ENCODE measurements around the gene ULK4. TPM values are rescaled to one million over a fixed set of nuclear protein-coding genes. Genes with fewer than 3 reads are reported as not detected.

Gene ULK4
- total and polyA plus RNA-seq, 2 of the 4 experiments (the other 2 are of a cell fraction) = 2.7 to 5.0 TPM

DNA sequence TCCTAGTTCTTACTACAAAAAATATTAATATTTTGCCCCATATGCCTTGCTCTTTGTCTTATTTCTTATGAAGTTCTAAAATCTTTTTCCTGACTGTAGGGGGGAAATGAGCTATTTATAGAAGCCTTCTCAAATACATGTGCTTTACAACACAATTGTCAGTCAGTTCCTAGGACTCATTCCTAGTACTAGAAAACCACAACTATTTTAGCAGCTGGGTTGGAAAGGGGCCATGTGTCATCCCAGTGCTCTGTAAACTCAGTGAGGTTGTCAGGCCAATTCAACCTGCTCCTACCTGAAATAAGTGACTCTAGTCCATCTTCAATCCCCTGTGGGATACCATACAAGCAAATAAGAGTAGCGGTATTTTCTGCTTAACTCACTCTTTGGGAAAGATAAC is 153.8 kb downstream of the ULK4 start:
- H3K9ac ChIP-seq (ENCODE audit: low read depth, low read length) = no peak overlapping the region
- H3K27ac ChIP-seq (ENCODE audit: insufficient read depth, low read length) = no peak overlapping the region
- H2BK5ac ChIP-seq (ENCODE audit: low read depth, low read length, poor library complexity, severe bottlenecking) = no peak overlapping the region
- dilution Hi-C loops (cut with HindIII; ENCODE audit: low sequenced_read_pairs, unreplicated experiment) (no loop called here), intact Hi-C loops (cut with micrococcal nuclease) (loop anchor here (1.0 kb wide), 1 partner anchor 11 kb away; no protein-coding TSS in a partner anchor), in situ Hi-C loops (cut with MboI; ENCODE audit: low sequenced_read_pairs) (no loop called here)
- ChIA-PET CTCF (interaction anchor here (0.7 to 1.1 kb wide), 2 partner anchors 18 to 213 kb away, joined by 3 read pairs; no protein-coding TSS in a partner anchor), POLR2A (ENCODE audit: unreplicated experiment) (no interaction called here)
- H3K9me3 ChIP-seq (ENCODE audit: control insufficient read depth, insufficient read depth, low read length) = no peaks in the 10 kb centered on the region
- no peaks in the 10 kb centered on the region for H3K79me1 ChIP-seq (ENCODE audit: low read depth in 1 of 2, low read length in 2 of 2)
- no peak overlapping the region for H2BK120ac ChIP-seq (ENCODE audit: low read depth, low read length)
- H2AK5ac ChIP-seq (ENCODE audit: low read depth, low read length) = no peak overlapping the region
- TF ChIP-seq CHD1 (IDR thresholded peaks at IDR 0.05; ENCODE audit: low read depth, low read length) (no peak), RCOR1 (IDR thresholded peaks at IDR 0.05; ENCODE audit: insufficient replicate concordance, low read length) (no peak), MXI1 (IDR thresholded peaks at IDR 0.05; ENCODE audit: borderline replicate concordance, low read depth, low read length) (no peak), USF2 (IDR thresholded peaks at IDR 0.05; ENCODE audit: low read depth, low read length) (no peak), ELK1 (IDR thresholded peaks at IDR 0.05; ENCODE audit: borderline replicate concordance, low read depth, low read length) (no peak), CTCF (conservative IDR thresholded peaks at IDR 0.05; ENCODE audit: low read depth, low read length) (no peak), NFE2L2 (IDR thresholded peaks at IDR 0.05; ENCODE audit: low read depth, low read length) (no peak), RAD21 (IDR thresholded peaks at IDR 0.05; ENCODE audit: low read length) (no peak), RFX5 (IDR thresholded peaks at IDR 0.05; ENCODE audit: low read depth, low read length) (no peak), MAZ (IDR thresholded peaks at IDR 0.05; ENCODE audit: borderline replicate concordance, low read depth, low read length) (no peak), BHLHE40 (IDR thresholded peaks at IDR 0.05; ENCODE audit: low read depth, low read length) (no peak), MAFK (IDR thresholded peaks at IDR 0.05; ENCODE audit: low read depth, low read length) (no peak), SMC3 (IDR thresholded peaks at IDR 0.05; ENCODE audit: low read depth, low read length) (no peak), FOS (IDR thresholded peaks at IDR 0.05; ENCODE audit: low read depth, low read length) (no peak), CEBPB (IDR thresholded peaks at IDR 0.05; ENCODE audit: low read depth, low read length) (no peak), POLR2A (IDR thresholded peaks at IDR 0.05; ENCODE audit: low read depth, low read length) (no peak)
- no peak overlapping the region for H4K8ac ChIP-seq (ENCODE audit: low read depth in 2 of 2, low read length in 2 of 2)
- no peaks in the 10 kb centered on the region for H3K36me3 ChIP-seq (ENCODE audit: control insufficient read depth, insufficient read depth, low read length)
- H3K4me2 ChIP-seq (ENCODE audit: low read depth, low read length) = no peak overlapping the region
- peak; percentile 64 for DNase-seq
- no peak overlapping the region for H3K4me3 ChIP-seq (ENCODE audit: insufficient read depth, low read depth, low read length)
- no peaks in the 10 kb centered on the region; the same call in 1 of the 2 replicates for H3K9me1 ChIP-seq (ENCODE audit: insufficient read depth, low read length)
- H4K91ac ChIP-seq (ENCODE audit: insufficient read depth, low read depth, low read length) = no peak overlapping the region
- H4K5ac ChIP-seq (ENCODE audit: low read depth, low read length) = no peak overlapping the region
- H3K18ac ChIP-seq (ENCODE audit: low read depth, low read length) = no peak overlapping the region
- no peaks in the 10 kb centered on the region for H4K20me1 ChIP-seq (ENCODE audit: insufficient read depth, low read length)
- no peak overlapping the region for H3K14ac ChIP-seq (replicated peaks; ENCODE audit: low read depth, low read length)
- no peak overlapping the region for H3K23ac ChIP-seq (ENCODE audit: low read depth, low read length)
- no peaks in the 10 kb centered on the region for H3K27me3 ChIP-seq (ENCODE audit: control insufficient read depth, insufficient read depth, low read length)
- H2AK9ac ChIP-seq (replicated peaks; ENCODE audit: low read depth, low read length, poor library complexity) = no peak overlapping the region
- no peak overlapping the region for H2BK15ac ChIP-seq (ENCODE audit: low read depth, low read length)
- H3K4ac ChIP-seq (ENCODE audit: low read depth, low read length) = no peak overlapping the region
- H2BK20ac ChIP-seq (ENCODE audit: low read depth, low read length) = no peak overlapping the region
- BruUV-seq (replicated peaks) = no TSS peak
- no CpG with 5 or more reads among the region's 1 CpG for WGBS, 2 experiments (ENCODE audit: extremely low coverage in 2 of 2, insufficient read length in 1 of 2)
- H3K56ac ChIP-seq (ENCODE audit: extremely low read depth, insufficient read depth, low read length) = no peak overlapping the region
- H3K4me1 ChIP-seq (ENCODE audit: control insufficient read depth, insufficient read depth, low read length) = no peaks in the 10 kb centered on the region
- peak; percentile 62; the same call in 1 of the 2 replicates for ATAC-seq (ENCODE audit: low read depth)
- H2AFZ ChIP-seq (replicated peaks; ENCODE audit: low read length, poor library complexity) = no peak overlapping the region
